Measurements from ENCODE around the gene GLIS1.

Gene GLIS1

DNA sequence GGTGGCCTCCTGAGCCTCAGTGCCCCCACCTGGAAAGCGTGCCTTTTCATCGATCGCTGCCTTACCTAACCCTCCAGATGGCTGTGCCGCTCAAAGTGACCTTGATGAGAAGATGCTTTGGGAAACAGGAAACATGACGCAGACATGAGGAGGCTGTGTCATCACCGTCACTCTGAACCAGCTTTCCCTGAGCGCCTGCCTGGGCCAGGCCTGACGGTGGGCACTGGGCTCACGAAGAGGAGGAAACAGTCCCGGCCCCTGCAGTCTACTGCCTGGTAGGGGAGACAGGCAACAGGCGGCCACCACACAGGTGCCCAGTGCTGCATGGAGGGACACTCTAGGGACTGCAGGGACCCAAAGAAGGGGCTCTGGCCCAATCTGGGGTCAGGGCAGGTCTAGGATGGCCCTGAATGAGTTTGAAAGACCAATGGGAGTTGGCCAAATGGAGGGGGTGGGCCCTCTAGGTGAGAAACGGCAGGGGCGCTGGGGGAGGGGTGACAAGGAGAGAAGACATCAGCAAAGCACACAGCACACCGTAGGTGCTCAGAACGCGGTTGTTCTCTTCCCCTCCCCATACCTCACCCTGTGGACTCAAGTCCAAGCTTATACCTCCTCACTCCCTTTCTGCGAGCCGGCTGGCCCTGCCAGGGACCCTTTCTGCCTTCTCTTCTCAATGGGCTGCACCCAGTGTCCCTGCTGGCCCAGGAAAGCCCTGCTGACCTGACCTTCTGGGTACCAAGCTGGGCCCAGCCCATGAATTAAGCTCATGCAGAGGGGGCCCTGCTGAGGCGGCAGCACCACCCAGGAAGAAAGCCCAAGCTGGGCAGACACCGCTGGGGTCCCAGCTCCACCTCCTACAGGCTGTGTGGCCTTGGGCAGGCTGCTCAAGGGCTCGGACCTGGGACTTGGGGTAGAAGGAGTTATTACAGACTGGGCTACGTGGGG lies 44.9 kb downstream of the GLIS1 start:
- DNase-seq (ENCODE audit: low read depth in 2 of 2): no peak

DNA sequence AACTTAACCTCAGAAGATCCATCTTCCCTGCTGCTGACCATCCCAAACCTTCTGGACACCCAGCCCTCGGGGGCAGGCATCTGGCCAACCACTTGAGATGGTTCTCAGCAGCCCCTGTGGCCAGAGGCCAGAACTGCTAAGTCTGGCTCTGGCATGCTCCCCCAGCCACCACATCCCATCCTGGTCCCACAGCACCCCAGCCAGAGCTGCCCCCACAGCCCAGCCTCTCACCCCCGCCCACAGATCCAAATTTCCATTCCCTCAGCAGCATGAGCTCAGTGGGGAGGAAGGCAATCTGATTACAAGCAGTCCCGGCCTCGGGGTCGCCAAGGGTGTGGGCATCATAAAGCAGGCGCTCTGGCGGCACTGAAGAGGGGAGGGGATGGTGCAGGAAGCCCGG lies 45.6 kb downstream of the GLIS1 start:
- no peak for DNase-seq (ENCODE audit: low read depth in 2 of 2)

DNA sequence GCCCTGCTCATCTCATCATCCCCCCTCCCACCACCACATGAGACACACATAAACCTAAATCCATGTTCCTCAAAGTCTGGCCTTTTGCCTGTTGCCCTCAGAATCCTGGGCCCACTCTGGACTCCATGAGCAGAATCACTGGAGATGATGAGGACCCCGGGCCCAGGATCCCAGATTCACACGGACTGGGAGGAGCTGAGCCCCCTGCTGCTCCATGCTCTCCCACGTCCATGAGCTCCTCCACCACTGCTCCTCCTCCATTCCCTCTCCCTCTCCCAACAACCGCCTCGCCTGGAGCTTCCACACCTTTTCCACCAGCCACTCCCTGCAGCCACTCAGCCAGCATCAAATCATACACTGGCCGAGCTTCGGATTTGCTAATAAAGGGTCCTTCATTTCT lies 47.6 kb downstream of the GLIS1 start:
- DNase-seq (ENCODE audit: low read depth in 2 of 2): no peak

DNA sequence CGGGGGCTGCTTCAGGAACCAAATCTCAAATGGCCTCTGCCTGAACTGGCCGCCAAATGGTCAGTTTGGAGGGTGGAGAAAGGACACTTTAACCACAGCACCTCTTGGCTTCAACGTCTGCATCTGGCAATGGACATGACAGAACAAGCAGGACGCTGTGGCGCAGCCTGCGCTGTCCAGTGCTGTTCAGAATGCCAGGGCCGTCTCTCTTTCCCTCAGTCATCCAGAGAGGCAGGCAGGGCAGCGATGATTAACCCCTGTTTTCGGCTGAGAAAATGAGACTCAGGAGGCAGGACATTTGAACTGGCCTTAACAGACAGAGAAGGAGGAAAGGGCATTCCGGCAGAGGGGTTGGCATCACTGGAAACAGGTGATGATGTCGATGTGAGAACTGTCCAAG lies 48.6 kb downstream of the GLIS1 start:
- no peak for DNase-seq (ENCODE audit: low read depth in 2 of 2)

DNA sequence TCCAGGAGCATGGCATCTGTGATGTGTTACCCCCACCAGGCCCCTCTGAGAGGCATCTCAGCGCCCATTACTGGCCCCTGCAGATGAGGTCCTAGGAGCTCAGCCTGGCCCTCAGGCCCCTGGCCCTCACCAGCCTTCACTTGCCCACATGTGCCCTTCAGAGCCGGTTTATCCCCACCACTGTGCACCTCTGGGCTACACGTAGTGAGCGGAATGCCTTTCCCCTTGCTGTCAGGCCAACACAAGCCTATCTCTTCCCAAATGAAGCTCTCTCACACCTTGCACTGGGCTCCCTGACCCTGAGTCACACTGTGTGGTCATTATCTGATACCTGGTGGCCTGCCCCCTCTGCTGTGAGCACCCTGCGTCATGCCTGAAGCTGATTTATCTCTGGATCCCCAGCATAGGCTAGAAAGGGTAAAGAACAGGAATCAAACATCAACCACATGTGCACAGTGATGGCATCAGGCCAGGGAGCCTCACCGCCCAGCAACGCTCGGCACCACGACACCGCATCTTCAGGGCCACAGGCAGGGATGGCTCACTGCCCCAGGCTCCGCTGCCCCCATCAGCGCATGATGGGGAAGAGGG lies 49.1 kb downstream of the GLIS1 start:
- peak in 1 of 2 experiments; percentile 9 for DNase-seq (ENCODE audit: low read depth in 2 of 2)

DNA sequence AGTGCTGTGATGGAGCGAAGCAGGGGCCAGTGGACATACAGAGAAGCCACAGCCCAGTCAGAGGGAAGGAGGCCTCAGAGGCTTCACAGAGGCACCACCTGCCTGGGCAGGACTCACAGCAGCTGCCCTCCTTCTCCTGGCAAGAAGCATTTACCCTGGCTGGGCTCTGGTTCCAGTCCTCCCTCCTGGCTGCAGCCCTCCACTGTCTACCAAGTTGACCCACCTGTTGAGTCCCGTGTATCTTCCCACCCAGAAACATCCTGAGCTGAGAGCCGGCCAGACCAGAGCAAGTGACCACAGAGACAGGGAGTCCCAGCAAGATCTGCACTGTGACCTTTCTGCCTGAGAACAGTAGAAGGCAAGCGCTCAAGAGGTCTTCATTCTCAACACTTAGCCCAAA lies 49.7 kb downstream of the GLIS1 start:
- DNase-seq (ENCODE audit: low read depth in 2 of 2): no peak

DNA sequence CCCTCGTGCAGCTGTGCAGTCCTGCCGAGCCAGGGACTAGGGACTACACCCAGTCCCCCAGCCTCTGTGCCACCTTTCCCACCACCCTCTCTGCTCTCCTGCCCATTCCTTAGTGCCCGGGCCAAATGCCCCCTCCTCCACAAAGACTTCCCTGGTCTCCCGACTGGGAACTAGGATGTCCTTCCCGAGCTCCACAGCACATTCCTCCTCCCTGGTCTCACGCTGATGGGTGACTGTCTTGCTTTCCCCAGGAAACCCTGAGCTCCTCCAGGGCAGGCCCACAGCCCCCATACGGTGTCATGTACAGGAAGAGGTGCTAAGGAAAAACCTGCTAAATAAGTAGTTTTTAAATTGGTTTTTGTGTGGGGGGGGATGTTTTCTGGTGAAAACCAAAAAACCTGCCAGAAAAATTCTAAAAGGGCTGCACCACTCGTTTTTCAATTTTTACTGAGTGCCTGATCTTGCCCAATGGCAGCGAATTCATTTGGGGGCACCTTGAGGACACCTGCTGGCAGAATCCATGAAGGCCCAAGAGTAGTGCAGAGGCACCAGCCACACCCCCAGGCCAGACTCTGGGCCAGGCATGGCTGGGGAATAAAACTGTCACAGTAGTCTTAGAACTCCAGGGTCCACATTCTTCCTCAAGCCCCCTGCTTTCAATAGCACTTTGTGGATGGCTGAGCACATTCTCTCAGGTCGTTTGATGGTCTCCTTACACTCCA lies 50.4 kb downstream of the GLIS1 start:
- DNase-seq (ENCODE audit: low read depth in 2 of 2): no peak

DNA sequence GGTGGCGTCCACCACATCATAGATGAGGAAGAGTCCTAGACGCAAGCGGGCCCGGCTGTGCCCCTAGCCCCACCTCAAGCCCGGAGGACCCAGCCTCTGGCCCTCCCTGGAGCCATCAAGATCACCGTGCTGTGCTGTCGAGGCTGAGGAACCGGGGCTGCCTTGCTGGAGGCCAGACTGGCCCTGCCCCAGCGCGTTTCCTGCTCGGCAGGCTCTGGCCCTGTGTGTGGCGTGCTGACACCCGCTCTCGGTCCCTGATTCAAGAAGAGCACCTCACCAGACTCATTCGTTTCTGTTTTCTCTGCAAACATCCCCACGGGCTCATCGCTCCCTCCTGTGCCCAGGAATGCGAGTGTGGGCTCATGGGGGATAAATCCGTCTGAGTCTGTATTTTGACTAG lies 51.1 kb downstream of the GLIS1 start:
- no peak for DNase-seq (ENCODE audit: low read depth in 2 of 2)

DNA sequence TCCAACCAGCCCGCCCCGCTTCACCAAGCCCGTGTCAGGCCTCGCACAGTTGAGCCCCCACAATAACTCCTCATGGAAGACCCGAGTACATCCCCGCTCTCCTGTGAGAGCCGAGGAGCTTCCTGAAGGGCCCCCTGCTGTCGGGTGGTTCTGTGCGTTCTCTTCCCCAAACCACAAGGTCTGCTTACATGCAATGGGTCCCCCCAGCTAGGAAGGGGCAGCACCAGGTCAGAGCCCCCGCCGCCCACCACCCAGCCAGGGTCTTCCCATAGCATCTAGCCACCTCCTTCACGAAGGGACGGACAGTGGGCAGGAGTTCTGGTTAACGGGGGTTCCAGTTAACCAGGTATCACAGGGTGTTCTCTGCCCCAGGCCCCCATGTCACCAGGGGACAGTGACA lies 51.5 kb downstream of the GLIS1 start:
- no peak for DNase-seq (ENCODE audit: low read depth in 2 of 2)

DNA sequence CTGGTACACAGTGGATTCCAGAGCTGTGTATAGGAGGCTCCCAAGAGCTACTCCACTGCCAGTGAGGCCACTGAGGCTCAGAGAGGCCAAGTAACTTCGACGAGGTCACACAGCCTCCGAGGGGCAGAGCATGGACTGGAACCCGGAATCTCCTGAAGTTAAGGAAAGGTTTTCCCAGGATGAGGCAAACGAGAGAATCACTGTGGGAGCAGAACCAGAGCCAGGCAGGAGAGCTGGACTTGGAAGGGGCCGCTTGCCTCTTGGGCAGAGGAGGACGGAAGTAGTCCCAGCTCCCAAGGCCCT lies 52.0 kb downstream of the GLIS1 start:
- no peak for DNase-seq (ENCODE audit: low read depth in 2 of 2)

DNA sequence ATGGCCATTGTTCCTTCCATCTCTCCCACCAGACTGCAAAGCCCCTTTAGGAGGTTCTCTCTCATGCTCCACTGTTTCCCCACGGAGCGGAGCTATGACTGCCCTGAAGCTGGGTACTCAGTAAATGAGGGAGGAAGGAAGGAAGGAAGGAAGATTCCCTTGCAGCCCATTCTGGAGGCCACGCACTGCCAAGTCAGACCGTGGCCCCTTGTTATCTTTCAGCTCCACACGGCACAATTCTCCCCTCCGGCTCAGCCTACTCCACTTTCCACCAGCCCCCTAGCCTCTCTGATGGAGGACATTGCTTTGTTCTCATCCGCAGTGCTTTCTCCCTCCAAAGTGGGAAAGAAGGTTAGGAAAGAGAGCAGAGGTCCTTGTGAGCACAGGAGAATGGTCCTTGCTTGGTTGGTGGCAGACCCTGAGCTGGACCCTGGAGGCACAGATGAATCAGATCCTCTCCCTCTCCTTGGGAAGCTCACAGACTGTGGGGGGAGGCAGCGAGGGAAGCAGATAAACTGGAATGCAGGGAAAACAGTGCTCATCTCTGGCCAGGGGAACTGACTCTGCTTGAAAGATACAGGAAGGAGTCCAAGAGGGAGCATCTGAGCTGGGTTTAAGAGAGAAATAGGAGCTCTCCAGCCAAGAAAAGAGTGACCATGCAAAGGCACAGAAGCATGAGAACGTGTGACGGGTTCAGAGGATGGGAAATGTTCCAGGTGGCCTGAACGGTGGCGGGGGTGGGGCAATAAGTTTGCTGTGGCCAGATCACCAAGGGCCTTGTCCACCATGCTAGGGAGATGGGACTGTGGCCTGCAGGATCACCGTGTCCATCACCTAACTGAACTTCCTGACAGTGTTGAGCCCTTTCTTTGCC lies 52.6 kb downstream of the GLIS1 start:
- DNase-seq (ENCODE audit: low read depth in 2 of 2): no peak

DNA sequence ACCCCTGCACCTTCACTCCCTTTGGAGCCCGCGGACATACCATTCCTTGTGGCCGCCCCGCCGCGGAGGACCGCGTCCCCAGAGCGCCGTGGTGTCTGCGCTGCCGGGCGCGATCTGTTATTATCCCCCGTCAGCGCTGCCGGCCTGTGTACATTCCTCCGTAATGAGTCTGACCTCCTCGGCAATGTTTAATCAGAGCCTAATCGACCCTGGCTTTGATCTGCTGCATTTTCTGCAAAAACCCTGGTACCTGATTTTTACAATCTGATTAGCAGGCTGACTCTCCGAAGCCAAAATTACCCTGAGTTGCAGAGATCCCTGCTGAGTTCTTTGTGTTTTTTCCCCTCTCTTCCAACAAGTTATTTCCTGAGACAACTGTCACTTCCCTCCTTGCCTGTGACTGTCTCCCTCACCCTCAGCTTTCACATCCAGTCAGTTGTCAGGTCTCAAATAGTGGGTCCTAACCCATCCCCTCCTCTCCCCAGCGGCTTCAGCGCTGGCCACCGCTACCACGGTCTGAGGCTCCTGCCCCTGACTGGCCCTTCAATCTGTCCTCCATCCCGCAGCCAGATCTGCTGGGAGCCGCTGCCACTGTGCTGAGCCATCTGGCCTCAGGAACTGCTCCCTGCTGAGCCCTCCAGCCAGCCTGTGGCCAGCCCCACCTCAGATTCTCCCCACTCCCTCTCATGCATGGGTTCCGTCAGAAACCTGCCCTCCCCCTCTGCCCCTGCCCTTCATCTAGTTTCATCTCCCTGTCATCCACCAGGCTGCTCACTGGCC lies 53.5 kb downstream of the GLIS1 start:
- DNase-seq (ENCODE audit: low read depth in 2 of 2): no peak

DNA sequence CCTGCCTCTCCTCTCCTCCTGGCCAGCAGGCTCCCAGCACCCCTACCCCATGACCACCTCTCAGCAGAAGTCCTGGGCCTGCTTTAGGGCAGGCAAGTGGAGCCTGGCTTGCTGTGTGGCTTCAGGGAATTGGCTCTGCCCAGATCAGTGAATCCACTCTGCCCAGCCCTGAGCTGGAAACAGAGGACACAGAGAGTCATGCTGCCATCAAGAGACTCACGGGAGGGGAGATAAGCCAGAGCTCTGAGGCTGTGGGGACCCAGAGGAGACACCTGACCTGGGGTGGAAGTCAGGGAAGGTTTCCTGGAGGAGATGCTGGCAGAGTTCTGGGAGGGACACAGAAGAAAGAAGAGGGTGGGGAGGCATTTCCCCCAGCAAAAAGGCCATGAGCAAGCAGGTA lies 54.2 kb downstream of the GLIS1 start:
- no peak for DNase-seq (ENCODE audit: low read depth in 2 of 2)

DNA sequence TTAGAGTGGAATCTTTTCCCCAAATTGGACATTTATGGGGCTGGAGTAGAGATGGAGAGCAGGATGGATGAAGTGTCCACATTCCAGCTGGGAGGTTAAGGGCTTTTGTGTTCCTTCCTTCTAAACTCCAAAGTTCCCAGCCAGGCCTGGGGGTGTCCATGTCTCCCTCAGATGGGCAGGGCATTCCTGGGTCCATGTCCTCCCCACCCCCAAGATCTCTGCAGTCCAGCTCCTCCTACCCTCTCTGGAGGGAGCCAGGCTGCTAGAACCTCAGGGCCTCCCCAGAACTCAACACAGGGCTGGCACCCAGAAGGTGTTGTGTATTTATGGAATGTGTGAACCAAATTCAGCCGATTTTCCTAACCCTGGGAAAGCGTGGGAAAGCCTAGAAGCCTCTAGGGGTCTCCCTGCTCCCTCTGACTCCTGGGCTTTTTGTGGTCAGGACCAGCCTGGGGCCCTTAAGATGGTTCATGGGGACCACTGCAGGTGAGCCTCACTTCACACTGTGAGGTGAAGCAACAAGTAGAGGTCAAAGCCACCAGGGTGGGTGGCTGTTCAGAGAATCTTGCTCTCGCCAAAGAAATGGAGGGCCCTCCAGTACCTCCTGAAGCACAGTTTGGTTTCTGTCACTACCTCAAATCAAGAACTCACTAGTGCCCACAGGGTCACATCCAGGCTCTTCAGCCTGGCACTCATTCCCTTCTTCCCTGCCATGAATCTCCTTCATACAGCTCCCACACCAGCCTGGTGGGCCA lies 54.8 kb downstream of the GLIS1 start:
- no peak for DNase-seq (ENCODE audit: low read depth in 2 of 2)

DNA sequence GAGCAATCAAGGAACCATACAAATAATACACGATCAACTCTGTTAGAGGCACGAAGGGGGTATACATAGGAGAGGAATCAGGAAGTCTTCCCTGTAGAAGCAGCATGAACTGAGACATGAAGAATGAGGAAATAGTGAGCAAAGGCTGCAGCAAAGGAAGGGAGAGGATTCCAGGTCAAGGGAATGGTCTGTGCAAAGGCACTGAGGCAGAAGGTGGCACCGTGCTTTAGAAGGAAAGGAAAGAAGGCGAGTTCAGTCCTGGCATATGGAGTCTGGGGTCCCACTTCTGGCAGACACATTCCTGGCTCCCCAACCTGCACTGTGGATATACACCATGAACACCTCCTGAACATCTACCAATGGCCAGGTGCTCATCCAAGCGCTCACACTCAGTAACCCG lies 56.1 kb downstream of the GLIS1 start:
- DNase-seq (ENCODE audit: low read depth in 2 of 2): no peak

DNA sequence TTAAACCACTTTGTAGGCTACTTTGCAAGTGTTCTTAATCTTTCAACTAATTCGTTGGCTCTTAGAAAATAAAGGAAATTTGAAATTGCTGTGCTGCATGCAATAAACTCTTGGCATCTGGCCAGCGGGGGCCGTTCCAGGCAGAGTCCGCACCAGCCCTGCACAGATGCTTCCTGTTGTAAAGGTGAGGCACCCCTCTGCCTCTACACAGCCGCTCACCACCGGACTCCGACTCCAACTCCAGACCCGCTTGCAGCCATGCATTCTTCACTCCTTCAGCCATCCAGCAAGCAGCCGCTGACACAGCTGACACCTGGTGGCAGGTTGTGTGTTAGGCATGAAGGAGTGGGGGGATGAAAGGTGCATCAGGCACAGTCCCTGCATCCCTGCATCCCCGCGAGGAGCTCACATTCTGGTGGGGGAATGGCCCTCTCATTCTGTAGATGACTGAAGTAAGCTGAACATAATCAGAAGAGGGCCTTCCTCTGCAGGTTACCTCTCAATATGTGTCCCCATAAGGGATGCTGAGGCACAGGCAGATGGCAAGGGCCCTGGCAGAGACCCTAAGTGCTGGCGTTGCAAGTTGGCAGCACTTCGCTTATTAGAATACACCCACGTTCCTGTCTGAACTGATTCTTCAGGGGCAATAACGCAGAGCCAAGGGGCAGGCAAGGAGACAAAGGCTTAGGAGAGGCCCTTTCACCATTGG lies 56.8 kb downstream of the GLIS1 start:
- no peak for DNase-seq (ENCODE audit: low read depth in 2 of 2)

DNA sequence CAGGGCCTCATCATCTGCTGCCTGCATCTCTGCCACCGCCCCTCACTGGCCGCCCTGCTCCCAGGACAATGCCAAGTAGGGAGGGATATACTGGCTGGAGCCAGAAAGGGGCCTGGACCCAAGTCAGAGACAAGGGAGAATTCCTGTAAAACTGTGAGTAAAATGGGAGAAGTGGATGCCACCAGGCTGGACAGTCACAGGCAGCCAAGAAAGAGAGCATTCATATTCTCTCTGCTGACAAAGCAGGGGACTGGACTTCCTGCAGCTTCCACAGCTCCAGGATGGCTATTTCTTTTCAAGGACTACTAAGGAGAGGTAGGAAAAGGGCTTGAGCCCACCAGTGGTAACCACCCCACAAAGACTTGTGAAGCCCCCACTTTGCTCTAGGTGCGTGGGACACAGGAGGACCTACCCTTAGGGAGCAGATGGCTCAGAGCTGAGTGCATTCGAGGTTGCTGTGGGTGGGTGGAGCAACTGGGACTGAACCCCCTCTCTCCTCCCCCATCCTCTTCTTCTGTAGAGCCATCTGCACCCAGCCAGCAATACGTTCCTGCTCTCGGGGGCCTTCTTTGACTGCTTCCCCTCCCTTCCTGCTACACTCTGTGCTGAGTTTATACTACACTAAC lies 57.5 kb downstream of the GLIS1 start:
- DNase-seq (ENCODE audit: low read depth in 2 of 2): no peak

DNA sequence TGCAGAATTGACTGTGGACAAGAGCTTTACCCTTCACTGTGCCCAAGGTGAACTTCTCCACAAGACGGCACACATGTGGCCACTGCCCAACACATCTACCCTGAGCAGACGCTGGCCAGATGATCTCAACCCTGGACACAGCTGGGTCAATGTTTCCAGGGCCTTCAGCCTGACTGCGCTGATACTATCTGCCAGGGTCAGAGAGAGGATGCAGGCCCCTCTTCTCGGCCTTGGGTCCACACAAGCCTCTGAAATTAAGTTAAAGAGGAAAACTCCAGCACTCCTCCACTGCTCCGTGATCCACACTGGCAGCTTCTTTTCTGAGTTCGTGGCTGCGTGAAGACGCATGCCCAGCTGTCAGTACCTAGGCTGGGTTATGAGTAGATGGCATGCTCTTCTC lies 58.1 kb downstream of the GLIS1 start:
- no peak for DNase-seq (ENCODE audit: low read depth in 2 of 2)
